KMS-11 (cell line): ENCODE data around the gene C15orf62.

ENCODE experiments used
- H2AFZ ChIP-seq: fragments of 200-600 bp; sonication (generic); 2 replicates; pipeline ENCODE4 v1.6.1; 2016; ENCODE audit warnings: antibody characterized with exemption, mixed run types, low read depth
- H3K27ac ChIP-seq: fragments of 200-600 bp; sonication (generic); 2 replicates; pipeline ENCODE4 v1.6.1; 2016; ENCODE audit warnings: mild to moderate bottlenecking, mixed run types
- H3K27me3 ChIP-seq: fragments of 200-600 bp; sonication (generic); 2 replicates; pipeline ENCODE4 v1.6.1; 2017; ENCODE audit warnings: mild to moderate bottlenecking, low read depth, mixed run types, moderate library complexity; ENCODE audit not compliant: insufficient read depth
- H3K36me3 ChIP-seq: fragments of 200-600 bp; sonication (generic); 2 replicates; pipeline ENCODE4 v1.6.1; 2017; ENCODE audit warnings: mild to moderate bottlenecking, mixed run types; ENCODE audit not compliant: insufficient read depth
- H3K4me1 ChIP-seq: fragments of 200-600 bp; sonication (generic); 2 replicates; pipeline ENCODE4 v1.6.1; 2016; ENCODE audit warnings: mild to moderate bottlenecking, low read depth, mixed run types; ENCODE audit not compliant: poor library complexity, severe bottlenecking
- H3K4me2 ChIP-seq: fragments of 200-600 bp; sonication (generic); 2 replicates; pipeline ENCODE4 v1.7.0; 2016; ENCODE audit warnings: mild to moderate bottlenecking, mixed run types
- H3K4me3 ChIP-seq: fragments of 200-600 bp; sonication (generic); IDR thresholded peaks from 2 replicates; pipeline ENCODE4 v1.6.1; 2017; ENCODE audit warnings: low read depth, low read length, mixed read lengths; ENCODE audit not compliant: insufficient read depth
- H3K79me2 ChIP-seq: fragments of 200-600 bp; sonication (generic); 2 replicates; pipeline ENCODE4 v1.6.1; 2016; ENCODE audit warnings: low read depth, mixed run types; ENCODE audit not compliant: insufficient read depth
- H3K9ac ChIP-seq: fragments of 200-600 bp; sonication (generic); 2 replicates; pipeline ENCODE4 v1.6.1; 2016; ENCODE audit warnings: mild to moderate bottlenecking, mixed run types
- H4K20me1 ChIP-seq: fragments of 200-600 bp; sonication (generic); 2 replicates; pipeline ENCODE4 v1.6.1; 2016; ENCODE audit warnings: mild to moderate bottlenecking, mixed run types; ENCODE audit not compliant: insufficient read depth
- TF ChIP-seq, protein P1 (sequence below): fragments of 200-600 bp; sonication (generic); conservative IDR thresholded peaks from 2 replicates; pipeline ENCODE4 v1.6.1; 2017; ENCODE audit warnings: low read depth, mild to moderate bottlenecking, antibody characterized with exemption, low read length, moderate library complexity, mixed read lengths

C15orf62 gene

DNA sequence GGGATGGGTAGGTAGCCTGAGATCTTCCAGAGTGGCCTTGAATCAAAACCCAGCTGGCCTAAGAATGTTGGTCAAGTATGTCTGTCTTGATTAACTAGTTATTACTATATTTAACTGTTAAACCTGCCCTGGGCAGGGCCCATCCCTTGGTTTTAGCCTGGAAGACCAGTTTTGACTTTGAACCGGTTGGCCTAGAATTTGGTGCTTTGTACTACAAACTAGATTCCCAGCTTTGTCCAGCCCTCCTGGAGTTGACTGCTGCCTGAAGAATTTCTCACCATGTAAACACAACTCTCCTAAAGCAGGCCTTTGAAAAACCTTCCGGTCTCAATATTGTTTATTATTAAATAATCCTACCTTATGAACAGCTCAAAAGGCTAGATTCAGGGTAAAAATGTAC lies 16.0 kb downstream of the C15orf62 start:
- Histone ChIP-seq H3K4me1 (peaks cover 58% of the 10 kb centered on the region), H3K36me3 (no peaks in the 10 kb centered on the region), H3K4me3 (no peak overlapping the region), H3K79me2 (no peaks in the 10 kb centered on the region; the same call in 1 of the 2 replicates), H3K27me3 (no peaks in the 10 kb centered on the region), H3K4me2 (no peak overlapping the region; the same call in 1 of the 2 replicates), H2AFZ (no peak overlapping the region), H3K27ac (no peak overlapping the region), H4K20me1 (no peaks in the 10 kb centered on the region), H3K9ac (no peak overlapping the region)
- TF ChIP-seq, protein P1, sequence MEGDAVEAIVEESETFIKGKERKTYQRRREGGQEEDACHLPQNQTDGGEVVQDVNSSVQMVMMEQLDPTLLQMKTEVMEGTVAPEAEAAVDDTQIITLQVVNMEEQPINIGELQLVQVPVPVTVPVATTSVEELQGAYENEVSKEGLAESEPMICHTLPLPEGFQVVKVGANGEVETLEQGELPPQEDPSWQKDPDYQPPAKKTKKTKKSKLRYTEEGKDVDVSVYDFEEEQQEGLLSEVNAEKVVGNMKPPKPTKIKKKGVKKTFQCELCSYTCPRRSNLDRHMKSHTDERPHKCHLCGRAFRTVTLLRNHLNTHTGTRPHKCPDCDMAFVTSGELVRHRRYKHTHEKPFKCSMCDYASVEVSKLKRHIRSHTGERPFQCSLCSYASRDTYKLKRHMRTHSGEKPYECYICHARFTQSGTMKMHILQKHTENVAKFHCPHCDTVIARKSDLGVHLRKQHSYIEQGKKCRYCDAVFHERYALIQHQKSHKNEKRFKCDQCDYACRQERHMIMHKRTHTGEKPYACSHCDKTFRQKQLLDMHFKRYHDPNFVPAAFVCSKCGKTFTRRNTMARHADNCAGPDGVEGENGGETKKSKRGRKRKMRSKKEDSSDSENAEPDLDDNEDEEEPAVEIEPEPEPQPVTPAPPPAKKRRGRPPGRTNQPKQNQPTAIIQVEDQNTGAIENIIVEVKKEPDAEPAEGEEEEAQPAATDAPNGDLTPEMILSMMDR, result no peak

- Histone ChIP-seq H3K27me3 (no peaks in the 10 kb centered on the region), H3K27ac (peak overlapping the region; percentile 71), H4K20me1 (no peaks in the 10 kb centered on the region), H3K36me3 (no peaks in the 10 kb centered on the region), H3K4me2 (peak overlapping the region; percentile 67), H3K79me2 (no peaks in the 10 kb centered on the region; the same call in 1 of the 2 replicates), H3K9ac (peak overlapping the region; percentile 0; the same call in 1 of the 2 replicates), H3K4me1 (peaks cover 56% of the 10 kb centered on the region), H3K4me3 (no peak overlapping the region), H2AFZ (peak overlapping the region; percentile 29; the same call in 1 of the 2 replicates)
- TF ChIP-seq, protein P1, result no peak
Observed at GRCh38 chr15:40787344-40787841, 17.6 kb downstream of the C15orf62 start.

GRCh38 chr15:40787991-40788390 lies 18.2 kb downstream of the C15orf62 start:
- TF ChIP-seq, protein P1, result no peak
- Histone ChIP-seq H3K4me3 (no peak overlapping the region), H3K27ac (peak overlapping the region; percentile 71), H3K36me3 (no peaks in the 10 kb centered on the region), H4K20me1 (no peaks in the 10 kb centered on the region), H3K4me1 (peaks cover 50% of the 10 kb centered on the region), H3K4me2 (peak overlapping the region; percentile 67), H3K79me2 (no peaks in the 10 kb centered on the region; the same call in 1 of the 2 replicates), H3K27me3 (no peaks in the 10 kb centered on the region), H2AFZ (peak overlapping the region; percentile 29; the same call in 1 of the 2 replicates), H3K9ac (peak overlapping the region; percentile 0; the same call in 1 of the 2 replicates)

DNA sequence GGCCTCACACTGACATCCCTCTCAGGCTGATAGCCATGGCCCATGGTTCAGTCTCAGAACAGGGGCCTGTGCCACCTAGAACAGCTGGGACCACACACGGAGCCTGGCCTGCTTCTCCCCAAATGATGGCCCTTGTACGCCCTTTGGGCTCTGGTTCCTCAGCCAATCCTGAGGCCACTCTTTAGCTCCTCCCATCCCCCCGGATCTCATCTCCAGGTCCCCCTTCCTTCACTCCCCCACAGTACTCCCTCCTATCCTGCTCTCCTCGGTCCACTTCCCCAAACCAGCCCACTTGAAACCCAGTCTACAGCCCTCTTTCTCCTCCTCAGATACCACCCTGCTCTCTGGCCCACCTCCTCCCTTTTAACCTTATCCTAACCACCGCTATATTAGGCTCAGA lies 19.3 kb downstream of the C15orf62 start:
- no peaks in the 10 kb centered on the region for H3K27me3 ChIP-seq
- H4K20me1 ChIP-seq, result no peaks in the 10 kb centered on the region
- H3K4me1 ChIP-seq, result peaks cover 47% of the 10 kb centered on the region
- H3K4me2 ChIP-seq, result no peak overlapping the region; the same call in 1 of the 2 replicates
- no peaks in the 10 kb centered on the region for H3K36me3 ChIP-seq
- no peak overlapping the region for H3K9ac ChIP-seq
- TF ChIP-seq, protein P1, result no peak
- H3K27ac ChIP-seq, result no peak overlapping the region
- H2AFZ ChIP-seq, result no peak overlapping the region
- H3K4me3 ChIP-seq, result no peak overlapping the region
- no peaks in the 10 kb centered on the region; the same call in 1 of the 2 replicates for H3K79me2 ChIP-seq
